ENCODE results near the gene SASH1.

- TF ChIP-seq EZH2 (IDR thresholded peaks at IDR 0.05; ENCODE audit: borderline replicate concordance, low read depth, low read length, severe bottlenecking): no peak
- no peak for TF ChIP-seq CTCF (IDR thresholded peaks at IDR 0.05; ENCODE audit: extremely low read depth in 1 of 2, insufficient read depth in 1 of 2, low read depth in 1 of 2, low read length in 2 of 2)
- TF ChIP-seq MAX (IDR thresholded peaks at IDR 0.05; ENCODE audit: insufficient read depth, insufficient read length): no peak
- TF ChIP-seq POLR2AphosphoS5 (IDR thresholded peaks at IDR 0.05; ENCODE audit: insufficient read depth, low read depth, low read length): no peak
- no peak for TF ChIP-seq GATA2 (IDR thresholded peaks at IDR 0.05; ENCODE audit: insufficient read depth, insufficient read length, low read depth, low read length)
Observed at GRCh38 chr6:148516617-148517016, 174.0 kb downstream of the SASH1 start.

Measured in endothelial cell of umbilical vein (primary cell).